ENCODE results near the gene OR1D5. TPM values are rescaled to one million over a fixed set of nuclear protein-coding genes. Genes with fewer than 3 reads are reported as not detected.
A peak's percentile ranks its signal among the peaks of the same experiment; 100 is the strongest.

The OR1D5 gene
- total and polyA plus RNA-seq, 2 donors from 2014 or later, result not detected

GRCh38 chr17:3029213-3029913 is 34.0 kb downstream of the OR1D5 start:
- DNase-seq (peak in 1 of 5 donors; percentile 31), FAIRE-seq (no peak)
- no peak overlapping the region for H3K27ac ChIP-seq (ENCODE audit: low read depth in 2 of 2, low read length in 2 of 2)

GRCh38 chr17:3027786-3028532 is 35.4 kb downstream of the OR1D5 start:
- H3K27ac ChIP-seq (ENCODE audit: low read depth in 2 of 2, low read length in 2 of 2), result no peak overlapping the region
- no peak overlapping the region for H3K4me3 ChIP-seq (ENCODE audit: low read length in 3 of 3)
- DNase-seq (peak in 1 of 5 donors; percentile 32), FAIRE-seq (no peak)
- H3K9ac ChIP-seq (ENCODE audit: low read length in 3 of 3), result no peak overlapping the region
- no peaks in the 10 kb centered on the region for H3K27me3 ChIP-seq (ENCODE audit: control insufficient read depth, insufficient read depth, low read length)
- H3K36me3 ChIP-seq (ENCODE audit: control insufficient read depth in 2 of 3, insufficient read depth in 3 of 3, low read length in 3 of 3), result no peaks in the 10 kb centered on the region
- H3K4me1 ChIP-seq (ENCODE audit: control insufficient read depth in 2 of 3, insufficient read depth in 2 of 3, low read depth in 1 of 3, low read length in 3 of 3), result no peaks in the 10 kb centered on the region
- intact Hi-C loops (cut with DNase I), result no loop called here
- TF ChIP-seq CTCF (IDR thresholded peaks at IDR 0.05; ENCODE audit: borderline replicate concordance, extremely low read depth, insufficient read depth), result no peak
- peaks cover 0 to 4% (median 2%) of the 10 kb centered on the region in 3 donors for H3K9me3 ChIP-seq (ENCODE audit: control insufficient read depth in 2 of 3, insufficient read depth in 1 of 3, low read length in 3 of 3)

More at GRCh38 chr17:3029213-3029913, 34.0 kb downstream of the OR1D5 start:
- no peak for TF ChIP-seq CTCF (IDR thresholded peaks at IDR 0.05; ENCODE audit: borderline replicate concordance, extremely low read depth, insufficient read depth)
- no peaks in the 10 kb centered on the region for H3K36me3 ChIP-seq (ENCODE audit: control insufficient read depth in 2 of 3, insufficient read depth in 3 of 3, low read length in 3 of 3)
- H3K9me3 ChIP-seq (ENCODE audit: control insufficient read depth in 2 of 3, insufficient read depth in 1 of 3, low read length in 3 of 3), result peaks cover 0 to under 1% (median 0%) of the 10 kb centered on the region in 3 donors
- no peaks in the 10 kb centered on the region for H3K4me1 ChIP-seq (ENCODE audit: control insufficient read depth in 2 of 3, insufficient read depth in 2 of 3, low read depth in 1 of 3, low read length in 3 of 3)
- intact Hi-C loops (cut with DNase I), result no loop called here
- H3K9ac ChIP-seq (ENCODE audit: low read length in 3 of 3), result no peak overlapping the region
- H3K4me3 ChIP-seq (ENCODE audit: low read length in 3 of 3), result no peak overlapping the region
- no peaks in the 10 kb centered on the region for H3K27me3 ChIP-seq (ENCODE audit: control insufficient read depth, insufficient read depth, low read length)

- TF ChIP-seq CTCF (IDR thresholded peaks at IDR 0.05; ENCODE audit: borderline replicate concordance, extremely low read depth, insufficient read depth), result no peak
- FAIRE-seq (no peak), DNase-seq (peak in 2 of 5 donors; percentile 22 to 67)
- intact Hi-C loops (cut with DNase I), result no loop called here
- Histone ChIP-seq H3K27ac (ENCODE audit: low read depth in 2 of 2, low read length in 2 of 2) (no peak overlapping the region), H3K27me3 (ENCODE audit: control insufficient read depth, insufficient read depth, low read length) (no peaks in the 10 kb centered on the region), H3K4me1 (ENCODE audit: control insufficient read depth in 2 of 3, insufficient read depth in 2 of 3, low read depth in 1 of 3, low read length in 3 of 3) (no peaks in the 10 kb centered on the region), H3K9ac (ENCODE audit: low read length in 3 of 3) (no peak overlapping the region), H3K9me3 (ENCODE audit: control insufficient read depth in 2 of 3, insufficient read depth in 1 of 3, low read length in 3 of 3) (peaks cover 0 to 7% (median 2%) of the 10 kb centered on the region in 3 donors), H3K4me3 (ENCODE audit: low read length in 3 of 3) (no peak overlapping the region), H3K36me3 (ENCODE audit: control insufficient read depth in 2 of 3, insufficient read depth in 3 of 3, low read length in 3 of 3) (no peaks in the 10 kb centered on the region)
Measured at GRCh38 chr17:3026856-3027751, 36.3 kb downstream of the OR1D5 start.
